Lower lobe of right lung (tissue), 2 donors: Measurements from ENCODE around the gene UPK1A. TPM values are rescaled to one million over a fixed set of nuclear protein-coding genes. Genes with fewer than 3 reads are reported as not detected.

Source experiments
- ATAC-seq, 2 donors: fragments of 200-7000 bp; cut with Tn5 transposase; one replicate each; pipeline ENCODE4 v1.9.1; 2020 to 2022; ENCODE audit warnings: mild to moderate bottlenecking in 2 of 2, moderate library complexity in 2 of 2
- DNase-seq: peaks from one replicate; pipeline ENCODE4 v3.0.0-alpha.2; 2020
- H3K27ac ChIP-seq: fragments of 200-600 bp; one replicate; pipeline ENCODE4 v1.8.0; 2022
- H3K27me3 ChIP-seq: fragments of 200-600 bp; one replicate; pipeline ENCODE4 v1.8.0; 2022; ENCODE audit warnings: low read depth
- H3K36me3 ChIP-seq: fragments of 200-600 bp; one replicate; pipeline ENCODE4 v1.8.0; 2022; ENCODE audit warnings: mild to moderate bottlenecking
- H3K4me1 ChIP-seq: fragments of 200-600 bp; one replicate; pipeline ENCODE4 v1.8.0; 2022
- H3K4me3 ChIP-seq: fragments of 200-600 bp; one replicate; pipeline ENCODE4 v1.8.0; 2022; ENCODE audit warnings: mild to moderate bottlenecking
- H3K9me3 ChIP-seq: fragments of 200-600 bp; one replicate; pipeline ENCODE4 v1.8.0; 2022
- intact Hi-C: fragments of 100-400 bp; cut with DNase I; formaldehyde crosslinking; loops from one replicate; pipeline ENCODE4 v1.11.0; 2022
- total RNA-seq: library from RNA; stranded (reverse); fragmentation: NEBNext Ultra II Directional; extraction: Animal tissue kit (Norgen Biotek cat#: 25700); gene quantifications from one replicate; pipeline ENCODE4 v1.2.1, GENCODE V29; 2021
- TF ChIP-seq, protein P1 (sequence below): fragments of 200-600 bp; IDR thresholded peaks from one replicate; pipeline ENCODE4 v1.8.0; 2022; ENCODE audit warnings: antibody characterized with exemption, mild to moderate bottlenecking
- donor health status: DM: no; HTN: yes; CAD: no; lungs with severe emphysema.

The UPK1A gene
- total RNA-seq, 1 donor from 2014 or later = not detected

DNA sequence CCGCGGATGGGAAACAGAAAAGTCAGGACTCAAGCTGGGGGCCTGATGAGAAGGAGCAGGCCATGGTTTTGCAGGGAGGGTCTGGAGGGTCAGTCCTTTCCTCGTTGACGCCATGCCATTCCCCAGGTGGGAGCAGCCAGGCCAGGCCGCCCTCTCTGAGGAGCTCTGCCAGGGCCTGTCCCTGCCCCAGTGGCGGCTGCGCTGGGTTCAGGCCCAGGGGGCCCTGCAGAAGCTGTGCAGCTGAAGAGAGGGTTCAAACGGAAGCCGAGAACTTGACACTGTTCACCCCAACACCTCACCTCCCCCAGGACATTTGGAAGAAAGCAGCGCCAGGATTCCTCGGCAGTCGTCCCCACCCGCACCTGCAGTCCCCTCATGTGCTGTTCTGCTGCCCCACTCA lies 43.6 kb upstream of the UPK1A start:
- intact Hi-C loops = no loop called here

DNA sequence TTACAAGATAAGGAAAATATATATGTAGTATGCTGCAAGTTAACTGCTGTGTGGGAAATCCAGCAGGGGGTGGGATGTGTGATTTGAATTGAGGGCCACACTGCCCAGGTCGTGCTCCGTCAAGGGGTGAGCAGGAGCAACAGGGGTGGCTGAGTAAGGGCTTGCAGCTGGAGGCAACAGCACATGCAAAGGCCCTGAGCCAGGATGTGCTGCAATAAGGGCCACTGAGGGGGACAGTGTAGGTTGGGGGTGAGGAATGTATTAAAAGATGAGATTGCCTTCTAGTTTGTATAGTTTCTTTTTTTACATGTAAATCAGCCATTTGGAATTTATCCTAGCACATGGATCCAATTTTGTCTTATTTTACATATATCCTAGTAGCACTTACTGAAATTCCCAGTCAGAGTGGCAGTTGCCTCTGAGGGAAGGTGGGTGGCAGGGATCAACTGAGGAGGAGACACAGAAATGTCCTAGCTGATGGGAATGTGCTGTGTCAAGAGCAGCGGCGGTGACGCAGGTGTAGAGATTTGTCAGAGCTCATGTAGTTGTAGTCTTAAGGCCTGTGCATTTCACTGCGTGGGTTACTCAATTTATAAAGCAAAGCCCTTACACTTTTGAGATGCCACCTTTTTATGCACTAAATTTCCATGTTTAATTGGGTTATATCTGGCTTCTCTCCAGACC lies 42.8 kb upstream of the UPK1A start:
- Histone ChIP-seq H3K27ac (no peak overlapping the region), H3K4me1 (peaks cover 6% of the 10 kb centered on the region), H3K4me3 (no peak overlapping the region), H3K27me3 (no peaks in the 10 kb centered on the region), H3K9me3 (no peaks in the 10 kb centered on the region), H3K36me3 (peaks cover 8% of the 10 kb centered on the region)
- intact Hi-C loops = no loop called here
- ATAC-seq = no peak
- peak; percentile 9 for DNase-seq
- TF ChIP-seq, protein P1, sequence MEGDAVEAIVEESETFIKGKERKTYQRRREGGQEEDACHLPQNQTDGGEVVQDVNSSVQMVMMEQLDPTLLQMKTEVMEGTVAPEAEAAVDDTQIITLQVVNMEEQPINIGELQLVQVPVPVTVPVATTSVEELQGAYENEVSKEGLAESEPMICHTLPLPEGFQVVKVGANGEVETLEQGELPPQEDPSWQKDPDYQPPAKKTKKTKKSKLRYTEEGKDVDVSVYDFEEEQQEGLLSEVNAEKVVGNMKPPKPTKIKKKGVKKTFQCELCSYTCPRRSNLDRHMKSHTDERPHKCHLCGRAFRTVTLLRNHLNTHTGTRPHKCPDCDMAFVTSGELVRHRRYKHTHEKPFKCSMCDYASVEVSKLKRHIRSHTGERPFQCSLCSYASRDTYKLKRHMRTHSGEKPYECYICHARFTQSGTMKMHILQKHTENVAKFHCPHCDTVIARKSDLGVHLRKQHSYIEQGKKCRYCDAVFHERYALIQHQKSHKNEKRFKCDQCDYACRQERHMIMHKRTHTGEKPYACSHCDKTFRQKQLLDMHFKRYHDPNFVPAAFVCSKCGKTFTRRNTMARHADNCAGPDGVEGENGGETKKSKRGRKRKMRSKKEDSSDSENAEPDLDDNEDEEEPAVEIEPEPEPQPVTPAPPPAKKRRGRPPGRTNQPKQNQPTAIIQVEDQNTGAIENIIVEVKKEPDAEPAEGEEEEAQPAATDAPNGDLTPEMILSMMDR = no peak

More for the DNA sequence above, 43.6 kb upstream of the UPK1A start:
- peaks cover under 1% of the 10 kb centered on the region for H3K4me1 ChIP-seq
- H3K9me3 ChIP-seq = no peaks in the 10 kb centered on the region
- no peak overlapping the region for H3K27ac ChIP-seq
- H3K4me3 ChIP-seq = no peak overlapping the region
- DNase-seq = peak; percentile 17
- H3K36me3 ChIP-seq = peaks cover 9% of the 10 kb centered on the region
- ATAC-seq = no peak
- TF ChIP-seq, protein P1 = no peak
- H3K27me3 ChIP-seq = no peaks in the 10 kb centered on the region

DNA sequence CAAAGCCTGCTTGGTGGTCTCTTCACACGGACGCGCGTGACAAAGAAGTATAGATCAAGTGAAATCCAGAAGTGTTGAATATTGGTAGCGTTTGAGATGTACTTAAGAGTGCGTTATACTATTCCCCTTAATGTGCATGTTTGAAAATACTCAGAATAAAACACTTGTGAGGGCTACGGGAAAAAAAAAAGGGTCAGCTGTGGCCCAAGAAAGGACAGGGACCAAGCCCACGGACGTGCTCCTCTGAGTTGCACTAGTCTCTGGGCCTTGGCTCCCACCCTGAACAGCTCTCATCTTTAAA lies 38.1 kb upstream of the UPK1A start:
- H3K36me3 ChIP-seq = peaks cover 32% of the 10 kb centered on the region
- H3K27me3 ChIP-seq = no peaks in the 10 kb centered on the region
- TF ChIP-seq, protein P1 = no peak
- ATAC-seq (no peak), DNase-seq (no peak)
- peaks cover 19% of the 10 kb centered on the region for H3K4me1 ChIP-seq
- peak overlapping the region; percentile 88 for H3K4me3 ChIP-seq
- H3K27ac ChIP-seq = peak overlapping the region; percentile 95
- H3K9me3 ChIP-seq = no peaks in the 10 kb centered on the region
- intact Hi-C loops = no loop called here

DNA sequence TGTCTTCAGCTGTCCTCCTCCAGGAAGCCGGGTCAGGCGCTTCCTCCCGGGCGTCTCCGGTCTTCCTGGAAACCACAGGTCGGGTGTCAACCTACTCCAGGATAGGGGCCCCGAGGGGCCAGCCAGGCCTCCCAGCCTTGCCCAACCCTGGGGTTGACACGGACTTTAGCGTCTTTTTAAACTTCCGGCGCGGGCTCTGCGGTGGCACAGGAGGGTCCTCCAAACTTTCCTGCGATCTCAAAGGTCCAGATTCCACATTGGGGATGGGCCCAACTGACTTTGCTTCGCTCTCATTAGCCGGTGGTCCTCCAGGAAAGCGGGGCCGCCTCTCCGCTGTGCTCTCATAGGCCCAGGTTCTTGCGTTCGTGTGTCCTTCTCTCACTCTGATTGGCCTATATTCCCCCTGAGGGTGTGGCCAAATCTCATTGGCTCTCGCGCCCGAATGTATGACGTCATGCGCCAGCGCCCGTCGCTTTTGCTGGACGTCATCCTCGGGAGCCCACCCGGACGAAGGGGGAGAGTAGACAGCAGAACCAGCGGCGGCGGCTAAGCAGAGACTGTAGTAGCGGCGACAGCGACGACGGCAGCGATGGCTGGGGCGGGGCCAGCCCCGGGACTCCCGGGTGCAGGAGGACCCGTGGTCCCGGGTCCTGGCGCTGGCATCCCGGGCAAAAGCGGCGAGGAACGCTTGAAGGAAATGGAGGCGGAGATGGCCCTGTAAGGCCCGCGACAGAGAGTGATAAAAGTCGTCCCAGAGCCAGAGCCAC lies 37.6 kb upstream of the UPK1A start, which contains the start of gene RBM42:
Gene RBM42, plus strand, starts transcription at position 472 of the 767 bp plus-strand sequence. Its CDS starts 118 bp downstream, at position 590.
- intact Hi-C loops = no loop called here
- H3K4me1 ChIP-seq = peaks cover 19% of the 10 kb centered on the region
- H3K27me3 ChIP-seq = no peaks in the 10 kb centered on the region
- TF ChIP-seq, protein P1 = no peak
- H3K27ac ChIP-seq = peak within 1 kb of the TSS; percentile 95
- DNase-seq = peak; percentile 97
- peaks cover 37% of the 10 kb centered on the region for H3K36me3 ChIP-seq
- H3K9me3 ChIP-seq = no peaks in the 10 kb centered on the region
- ATAC-seq = peak; percentile 100
- H3K4me3 ChIP-seq = peak within 1 kb of the TSS; percentile 88

DNA sequence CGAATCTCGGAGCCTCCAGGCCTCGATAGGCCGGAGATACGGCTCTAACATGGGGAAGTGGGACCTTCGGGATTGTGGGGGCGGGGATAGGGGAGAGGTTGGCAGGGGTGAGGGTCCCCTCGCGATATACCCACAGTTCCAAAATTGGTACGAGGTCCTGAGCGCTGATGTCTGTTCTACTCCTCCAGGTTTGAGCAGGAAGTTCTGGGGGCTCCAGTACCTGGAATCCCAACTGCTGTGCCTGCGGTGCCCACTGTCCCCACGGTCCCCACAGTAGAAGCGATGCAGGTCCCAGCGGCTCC lies 37.0 kb upstream of the UPK1A start:
- peak overlapping the region; percentile 95 for H3K27ac ChIP-seq

More for the DNA sequence above, 37.0 kb upstream of the UPK1A start:
- H3K36me3 ChIP-seq = peaks cover 42% of the 10 kb centered on the region
- intact Hi-C loops = no loop called here
- TF ChIP-seq, protein P1 = no peak
- no peaks in the 10 kb centered on the region for H3K9me3 ChIP-seq
- H3K4me3 ChIP-seq = peak overlapping the region; percentile 88
- DNase-seq (no peak), ATAC-seq (no peak)
- no peaks in the 10 kb centered on the region for H3K27me3 ChIP-seq
- H3K4me1 ChIP-seq = peaks cover 19% of the 10 kb centered on the region
